T-helper 2 cell (primary cell): Measurements from ENCODE around the gene SDHB.

Experiments used
- DNase-seq, 5 experiments: peaks; one replicate each; pipeline versions ENCODE4 v3.0.0 to v3.0.0-alpha.2; 2012 to 2022

Gene SDHB

GRCh38 chr1:16981269-16981849 lies 72.5 kb downstream of the SDHB start:
- DNase-seq, result no peak

- no peak for DNase-seq
Observed at GRCh38 chr1:16980473-16981268, 73.2 kb downstream of the SDHB start, which contains the start of gene MFAP2. MFAP2 (minus strand) TSS chr1:16980620; CDS start chr1:16978273, 2,347 bp downstream.

- no peak for DNase-seq
Observed at GRCh38 chr1:16979475-16980327, 74.1 kb downstream of the SDHB start.

- no peak for DNase-seq
Observed at GRCh38 chr1:16978567-16979474, 75.0 kb downstream of the SDHB start.

GRCh38 chr1:16978139-16978538 lies 75.7 kb downstream of the SDHB start:
- DNase-seq, result no peak

GRCh38 chr1:16977377-16977776 lies 76.5 kb downstream of the SDHB start:
- no peak for DNase-seq

GRCh38 chr1:16976966-16977365 lies 76.9 kb downstream of the SDHB start:
- no peak for DNase-seq

GRCh38 chr1:16975838-16976237 lies 78.0 kb downstream of the SDHB start:
- no peak for DNase-seq

- no peak for DNase-seq
Observed at GRCh38 chr1:16975211-16975610, 78.6 kb downstream of the SDHB start.

GRCh38 chr1:16973215-16973614 lies 80.6 kb downstream of the SDHB start:
- no peak for DNase-seq

GRCh38 chr1:16972189-16972895 lies 81.5 kb downstream of the SDHB start:
- DNase-seq, result no peak

GRCh38 chr1:16971341-16972188 lies 82.3 kb downstream of the SDHB start:
- no peak for DNase-seq

- DNase-seq, result no peak
Observed at GRCh38 chr1:16970132-16970910, 83.5 kb downstream of the SDHB start.

- no peak for DNase-seq
Observed at GRCh38 chr1:16969651-16970050, 84.2 kb downstream of the SDHB start.

GRCh38 chr1:16969057-16969611 lies 84.7 kb downstream of the SDHB start:
- DNase-seq, result no peak
